ENCODE results near the gene ANKMY1.

DNA sequence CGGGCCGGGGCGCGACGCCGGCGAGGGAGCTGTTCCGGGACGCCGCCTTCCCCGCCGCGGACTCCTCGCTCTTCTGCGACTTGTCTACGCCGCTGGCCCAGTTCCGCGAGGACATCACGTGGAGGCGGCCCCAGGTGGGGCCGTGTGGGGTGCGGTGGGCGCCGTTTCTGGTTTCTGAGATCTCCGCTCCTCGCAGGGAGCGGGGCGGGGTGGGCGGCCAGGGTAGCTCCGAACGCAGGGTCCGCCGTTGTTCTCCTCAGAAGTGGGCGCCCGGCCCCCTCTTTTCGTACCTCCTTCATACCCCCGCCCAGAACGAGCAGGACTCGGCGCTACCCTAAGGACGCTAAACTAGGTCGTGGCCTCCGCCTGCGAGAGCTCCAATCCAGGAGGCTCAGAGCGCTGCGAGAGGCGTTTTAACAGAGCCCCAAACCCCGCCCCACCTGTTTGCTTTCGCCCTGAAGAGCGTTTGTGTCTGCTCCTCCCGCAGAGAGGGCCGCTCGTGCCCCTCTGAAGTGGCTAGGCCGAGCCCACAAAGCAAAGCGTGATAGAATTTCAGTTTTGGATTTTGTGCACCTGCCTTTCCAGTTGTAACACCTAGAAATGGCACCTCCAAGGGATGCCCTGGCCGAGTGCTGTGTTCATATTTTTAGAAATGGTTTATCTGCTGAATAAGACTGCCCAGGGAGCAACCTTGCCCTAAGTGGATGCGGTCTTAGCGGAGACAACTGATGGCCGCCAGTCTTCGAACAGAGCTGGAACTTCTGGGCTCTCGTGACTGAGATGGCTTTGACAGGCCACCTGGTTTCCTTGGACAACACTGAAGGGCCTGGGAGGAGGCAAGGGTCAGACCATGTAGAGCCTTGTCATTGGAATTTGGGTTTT is 29.4 kb upstream of the ANKMY1 start:
- TF ChIP-seq, protein P1, sequence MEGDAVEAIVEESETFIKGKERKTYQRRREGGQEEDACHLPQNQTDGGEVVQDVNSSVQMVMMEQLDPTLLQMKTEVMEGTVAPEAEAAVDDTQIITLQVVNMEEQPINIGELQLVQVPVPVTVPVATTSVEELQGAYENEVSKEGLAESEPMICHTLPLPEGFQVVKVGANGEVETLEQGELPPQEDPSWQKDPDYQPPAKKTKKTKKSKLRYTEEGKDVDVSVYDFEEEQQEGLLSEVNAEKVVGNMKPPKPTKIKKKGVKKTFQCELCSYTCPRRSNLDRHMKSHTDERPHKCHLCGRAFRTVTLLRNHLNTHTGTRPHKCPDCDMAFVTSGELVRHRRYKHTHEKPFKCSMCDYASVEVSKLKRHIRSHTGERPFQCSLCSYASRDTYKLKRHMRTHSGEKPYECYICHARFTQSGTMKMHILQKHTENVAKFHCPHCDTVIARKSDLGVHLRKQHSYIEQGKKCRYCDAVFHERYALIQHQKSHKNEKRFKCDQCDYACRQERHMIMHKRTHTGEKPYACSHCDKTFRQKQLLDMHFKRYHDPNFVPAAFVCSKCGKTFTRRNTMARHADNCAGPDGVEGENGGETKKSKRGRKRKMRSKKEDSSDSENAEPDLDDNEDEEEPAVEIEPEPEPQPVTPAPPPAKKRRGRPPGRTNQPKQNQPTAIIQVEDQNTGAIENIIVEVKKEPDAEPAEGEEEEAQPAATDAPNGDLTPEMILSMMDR (IDR thresholded peaks at IDR 0.05): no peak
- TF ChIP-seq POLR2A (IDR thresholded peaks at IDR 0.05): no peak

Data from lower leg skin (tissue), 3 donors.